K562 (cell line): Measurements from ENCODE around the gene RBM25. TPM values are rescaled to one million over a fixed set of nuclear protein-coding genes. Genes with fewer than 3 reads are reported as not detected.

Experiments used
- CGGBP1 ChIP-seq: fragments of 250-450 bp; sonication (Bioruptor Pico); IDR thresholded peaks from 2 replicates; pipeline ENCODE4 v1.9.0; 2021; ENCODE audit warnings: mild to moderate bottlenecking
- ELF4 ChIP-seq: fragments of 450-650 bp; formaldehyde crosslinking; IDR thresholded peaks from 2 replicates; pipeline ENCODE4 v1.4.0; 2022; ENCODE audit warnings: missing genetic modification characterization
- KLF16 ChIP-seq: IDR thresholded peaks from 2 replicates; pipeline ENCODE4 v1.6.1; 2016; ENCODE audit warnings: antibody characterized with exemption
- RB1 ChIP-seq: fragments of 450-650 bp; IDR thresholded peaks from 2 replicates; pipeline ENCODE4 v1.6.1; 2017; ENCODE audit warnings: low read depth, mild to moderate bottlenecking
- XRCC3 ChIP-seq: fragments of 450-650 bp; IDR thresholded peaks from 2 replicates; pipeline ENCODE4 v1.6.1; 2017; ENCODE audit warnings: mild to moderate bottlenecking, moderate library complexity
- ZNF217 ChIP-seq: sonication (generic); formaldehyde crosslinking; IDR thresholded peaks from 2 replicates; pipeline ENCODE4 v1.8.0; 2022; ENCODE audit warnings: mild to moderate bottlenecking, missing genetic modification reagents
- ZNF318 ChIP-seq, 2 experiments: fragments of 450-650 bp; IDR thresholded peaks; 2 replicates each; pipeline ENCODE4 v1.6.1; 2016; ENCODE audit warnings: mild to moderate bottlenecking in 2 of 2, borderline replicate concordance in 1 of 2, low read depth in 1 of 2, moderate library complexity in 1 of 2
- polyA plus RNA-seq, 8 experiments: library from polyadenylated mRNA; depleted of rRNA in 4 of 8; stranded (reverse) in 5 of 8; unstranded in 3 of 8; fragments of >200 nt; fragmentation: Nextera tagmentation in 2 of 8; fragmentation: Illumina TruSeq in 1 of 8; extraction: Ambion mirVana in 2 of 8; extraction: Trizol in 1 of 8; gene quantifications; 2 replicates each; pipeline versions ENCODE4 v1.2.1 to v1.2.3, GENCODE V29; 2011 to 2014; ENCODE audit warnings: inconsistent platforms in 1 of 8, missing spikeins in 1 of 8
- total RNA-seq, 7 experiments: library from RNA; depleted of rRNA in 6 of 7; stranded (reverse); fragments of >200 nt in 6 of 7; fragmentation: Illumina TruSeq in 2 of 7; extraction: Trizol in 2 of 7; gene quantifications; 2 replicates each; pipeline versions ENCODE4 v1.2.1 to v1.2.3, GENCODE V29; 2011 to 2021; ENCODE audit warnings: low replicate concordance in 1 of 7

Gene RBM25
- total and polyA plus RNA-seq, 9 of the 15 experiments (the other 6 are each of a cell fraction or from before 2014, with no cell fraction given), result 28.6 to 80.1 (median 48.1) TPM

- no peak for TF ChIP-seq ZNF318 (IDR thresholded peaks at IDR 0.05; ENCODE audit: borderline replicate concordance in 1 of 2, low read depth in 1 of 2)
- TF ChIP-seq XRCC3, result no peak
- no peak for TF ChIP-seq CGGBP1 (CRISPR knock-in tag)
- TF ChIP-seq RB1, result no peak
- no peak for TF ChIP-seq KLF16
- no peak for TF ChIP-seq ELF4 (CRISPR knock-in tag)
- no peak for TF ChIP-seq ZNF217 (CRISPR knock-in tag)
These were observed 66.0 kb downstream of the RBM25 start (continued) for GRCh38 chr14:73124180-73124894.
